Left renal pelvis (tissue), 4 donors: ENCODE data around the gene IMMT. TPM values are rescaled to one million over a fixed set of nuclear protein-coding genes. Genes with fewer than 3 reads are reported as not detected.

Source experiments
- DNase-seq, 4 donors: peaks; one replicate each; pipeline ENCODE4 v3.0.0-alpha.2; 2013; ENCODE audit warnings: low read depth in 4 of 4, low spot score in 3 of 4
- polyA plus RNA-seq, 4 donors: library from polyadenylated mRNA; unstranded; fragments of 120-200 nt; gene quantifications; one replicate each; pipeline ENCODE4 v1.2.1, GENCODE V29; 2013; ENCODE audit not compliant: insufficient read length in 4 of 4

The IMMT gene
- polyA plus RNA-seq, 4 donors: 63.1 to 111 (median 108) TPM

GRCh38 chr2:86226636-86227520 lies 31.6 kb upstream of the IMMT start:
- DNase-seq: no peak

- DNase-seq: no peak
Measured at GRCh38 chr2:86226070-86226469, 30.8 kb upstream of the IMMT start.

DNA sequence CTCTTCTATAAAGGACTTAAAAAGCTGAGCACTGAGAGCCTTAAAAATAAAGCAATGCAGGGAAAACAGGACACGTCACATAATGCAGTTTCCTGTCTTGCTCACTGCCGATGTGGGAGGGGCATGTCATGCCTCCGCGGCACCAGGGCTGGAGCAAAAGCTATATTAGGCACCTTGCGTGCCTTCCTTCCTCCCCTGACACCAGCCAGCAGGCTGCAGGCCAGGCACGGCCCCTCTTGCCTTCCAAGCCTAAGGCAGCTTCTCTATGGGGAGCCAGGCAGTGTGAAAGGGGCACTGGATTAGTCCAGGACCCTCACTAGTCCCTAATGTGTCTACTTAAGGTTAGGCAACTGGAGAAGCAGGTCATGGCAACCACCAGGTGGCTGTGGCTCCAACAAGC lies 30.3 kb upstream of the IMMT start:
- DNase-seq: no peak

DNA sequence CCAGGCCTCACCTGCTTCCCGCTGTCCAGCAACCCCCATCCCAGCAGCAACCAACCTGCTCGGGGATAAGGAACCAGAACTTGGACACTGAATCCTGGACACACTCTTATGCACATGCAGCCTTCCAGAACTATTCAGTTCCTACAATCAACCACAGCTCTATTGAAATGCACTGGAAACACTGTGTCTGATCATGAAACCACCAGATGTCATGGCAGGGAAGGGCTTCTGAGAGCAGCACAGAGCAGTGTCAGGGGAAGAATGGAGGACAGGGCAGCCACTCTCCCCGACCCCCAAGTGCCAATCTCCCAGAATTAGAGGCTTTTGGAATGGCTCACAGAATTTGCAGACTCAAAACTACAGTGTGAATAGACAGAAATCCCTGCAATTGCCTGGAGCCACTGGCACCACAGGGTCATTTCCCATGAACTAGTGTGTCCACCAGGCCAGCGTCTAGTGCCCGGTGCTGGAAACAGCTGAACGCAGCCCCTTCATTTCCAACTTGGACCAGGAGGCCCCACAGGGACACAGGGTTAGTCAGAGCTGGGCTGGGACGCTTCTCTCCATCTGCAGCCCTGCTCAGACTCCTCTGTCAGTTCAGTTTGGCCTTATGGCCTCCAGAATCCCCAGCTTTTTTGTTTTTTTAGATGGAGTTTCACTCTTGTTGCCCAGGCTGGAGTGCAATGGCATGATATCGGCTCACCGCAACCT lies 29.5 kb upstream of the IMMT start:
- DNase-seq: no peak

DNA sequence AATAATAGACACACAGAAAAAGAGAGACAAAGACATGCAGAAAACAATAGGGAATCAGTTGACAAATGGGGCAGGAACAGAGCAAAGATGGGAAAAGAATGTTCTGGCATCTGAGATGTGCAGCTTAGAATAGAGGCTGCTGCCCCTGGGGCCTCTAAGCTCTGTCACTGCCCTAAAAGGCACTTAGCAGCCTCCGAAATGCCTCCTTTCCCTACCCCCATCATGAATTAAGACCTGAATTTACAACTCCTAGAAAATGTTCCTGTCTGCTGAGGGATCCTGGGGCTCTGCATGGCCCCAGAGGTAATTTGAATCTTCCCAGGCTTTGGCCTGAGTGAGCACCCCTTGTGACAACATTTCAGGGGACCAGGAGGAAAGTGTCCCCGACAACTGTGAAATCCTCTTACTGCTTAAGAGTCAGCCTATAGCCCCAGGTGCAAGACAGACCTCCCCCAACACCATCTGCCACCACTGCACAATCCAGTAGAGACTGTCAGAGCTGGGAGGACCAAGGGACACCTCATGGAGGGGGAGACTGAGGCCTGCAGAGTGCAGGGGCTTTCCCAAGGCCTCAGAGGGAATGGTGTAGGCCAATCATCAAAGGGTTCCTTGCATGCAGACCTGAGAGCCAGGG lies 28.8 kb upstream of the IMMT start:
- DNase-seq: no peak

DNA sequence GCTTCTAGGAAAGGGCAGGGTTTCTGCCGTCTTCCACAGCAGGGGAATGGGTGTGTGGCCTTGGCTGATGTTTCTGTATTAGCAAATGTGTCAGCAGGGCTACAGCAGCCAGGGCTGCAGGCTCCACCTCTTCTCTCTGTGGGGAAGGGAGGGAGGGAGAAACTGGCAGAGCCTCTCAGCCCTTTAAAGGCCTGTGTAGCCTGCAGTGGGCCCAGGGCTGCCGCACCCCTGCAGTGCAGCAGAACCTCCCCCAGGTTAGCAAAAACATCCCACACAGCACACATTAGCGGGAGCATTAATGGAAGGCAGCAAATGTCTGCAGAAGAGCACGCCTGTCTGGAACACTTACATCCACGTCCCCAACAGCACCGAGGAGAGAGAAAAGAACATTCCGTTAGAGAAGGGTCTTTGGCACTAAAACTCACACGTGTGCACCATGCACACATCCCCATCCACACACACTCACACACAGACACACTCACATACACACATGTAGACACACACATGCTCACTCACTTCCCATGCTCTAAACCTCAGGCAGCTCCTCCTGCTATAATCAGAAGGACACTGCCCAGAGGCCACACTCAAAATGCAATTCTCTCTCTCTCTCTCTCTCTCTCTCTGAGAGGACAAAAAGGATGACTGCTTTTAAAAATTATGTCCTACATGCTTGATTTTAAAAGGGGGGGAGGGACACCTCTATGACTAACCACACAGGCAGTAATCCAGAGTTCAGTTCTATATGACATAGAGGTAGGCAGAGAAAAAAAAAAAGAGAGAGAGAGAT lies 28.1 kb upstream of the IMMT start:
- DNase-seq: peak in 2 of 4 donors; percentile 24 to 39

DNA sequence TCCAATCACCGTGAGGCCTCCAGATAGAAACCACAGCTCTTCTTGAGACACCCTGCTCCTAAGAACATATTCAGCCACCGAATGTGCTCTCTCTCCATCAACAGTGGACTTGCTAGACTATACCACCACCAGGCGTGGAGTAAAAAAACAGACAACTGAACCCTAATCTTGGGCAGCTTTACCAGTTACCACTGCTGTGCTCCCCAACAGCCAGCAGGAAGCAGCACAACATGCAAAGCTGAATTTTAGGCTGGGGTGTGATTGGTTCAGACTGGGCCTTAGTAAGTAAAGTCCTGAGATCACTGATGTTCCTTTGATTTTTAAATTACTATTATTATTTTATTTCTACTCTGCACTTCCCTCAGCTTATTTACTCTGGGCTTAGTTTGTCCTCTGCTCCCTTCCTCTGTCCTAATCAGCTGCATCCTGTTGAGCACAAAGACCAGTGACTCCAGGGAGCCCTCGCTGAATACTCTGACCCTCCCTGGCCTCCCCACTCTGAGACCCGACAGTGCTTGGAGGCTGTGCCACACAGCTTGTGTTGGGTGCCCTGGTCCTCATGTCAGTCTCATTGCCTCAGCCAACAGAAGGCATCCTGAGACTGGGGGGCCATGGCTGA lies 25.9 kb upstream of the IMMT start:
- no peak for DNase-seq

GRCh38 chr2:86219896-86220295 lies 24.6 kb upstream of the IMMT start:
- DNase-seq: no peak

GRCh38 chr2:86218124-86218523 lies 22.9 kb upstream of the IMMT start:
- no peak for DNase-seq

GRCh38 chr2:86216575-86217555 lies 21.6 kb upstream of the IMMT start:
- no peak for DNase-seq

- no peak for DNase-seq
Measured at GRCh38 chr2:86214503-86214832, 19.2 kb upstream of the IMMT start.

GRCh38 chr2:86213699-86214502 lies 18.6 kb upstream of the IMMT start:
- no peak for DNase-seq

GRCh38 chr2:86213056-86213455 lies 17.8 kb upstream of the IMMT start:
- no peak for DNase-seq

GRCh38 chr2:86211796-86212188 lies 16.5 kb upstream of the IMMT start:
- DNase-seq: no peak

DNA sequence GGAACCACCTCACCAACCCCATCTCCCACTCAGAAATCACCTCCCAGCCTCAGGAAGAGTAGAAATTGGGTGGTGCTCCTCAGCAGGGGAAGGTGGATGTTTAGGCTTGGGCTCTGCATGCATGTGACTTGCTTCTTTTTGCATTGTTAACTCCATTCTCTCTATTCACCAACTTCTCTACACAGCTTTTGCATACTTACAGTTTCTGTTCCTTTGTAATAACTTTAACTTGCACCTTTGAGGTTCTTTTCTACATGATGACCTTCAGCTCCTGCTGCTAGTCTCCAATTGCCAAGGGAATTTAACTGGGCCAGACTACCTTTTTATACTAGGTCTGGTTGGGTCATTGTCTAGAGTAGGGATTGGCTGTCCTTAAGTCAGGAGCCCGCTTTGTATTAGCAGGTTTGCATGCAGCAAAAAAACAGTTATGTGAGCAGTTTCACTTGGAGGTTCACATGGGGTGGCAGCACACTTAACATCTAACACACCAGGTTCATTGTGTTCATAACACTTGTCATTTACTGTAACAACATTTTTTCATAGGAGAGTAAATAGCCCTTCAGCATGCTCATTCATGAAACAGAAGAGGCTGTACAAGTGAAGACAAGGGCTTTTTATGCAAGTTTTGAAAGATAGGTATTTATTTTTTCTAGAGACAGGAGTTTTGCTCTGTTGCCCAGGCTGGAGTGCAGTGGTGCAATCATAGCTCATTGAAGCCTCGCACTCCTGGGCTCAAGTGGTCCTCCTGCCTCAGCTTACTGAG lies 16.0 kb upstream of the IMMT start:
- DNase-seq: no peak

- DNase-seq: no peak
Measured at GRCh38 chr2:86204458-86204857, 9.2 kb upstream of the IMMT start.

DNA sequence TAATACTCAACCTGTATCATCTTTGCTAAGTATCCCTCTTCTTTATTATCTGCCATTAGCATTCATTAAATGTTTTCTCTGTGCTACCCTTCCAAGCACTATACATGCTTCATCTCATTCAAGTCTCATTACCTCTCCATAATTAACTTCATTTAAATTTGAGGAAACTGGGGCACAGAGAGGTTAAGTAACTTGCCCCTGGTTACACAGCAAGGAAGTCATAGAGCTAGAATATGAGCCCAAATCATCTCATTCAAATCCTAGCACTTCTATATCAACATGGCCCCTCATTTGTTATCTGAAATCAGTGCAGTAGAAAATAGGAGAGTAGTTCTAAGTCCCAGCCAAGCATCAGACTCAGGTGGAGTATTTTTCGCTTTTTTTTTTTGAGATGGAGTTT lies 8.4 kb upstream of the IMMT start:
- no peak for DNase-seq

- no peak for DNase-seq
Measured at GRCh38 chr2:86202702-86203101, 7.4 kb upstream of the IMMT start.
